ENCODE results near the gene CLRN2. TPM values are rescaled to one million over a fixed set of nuclear protein-coding genes. Genes with fewer than 3 reads are reported as not detected.

The CLRN2 gene
- total and polyA plus RNA-seq, 2 of the 4 experiments (the other 2 are of a cell fraction), result not detected

- BruUV-seq (replicated peaks), result no TSS peak
- no peak overlapping the region for H3K56ac ChIP-seq (ENCODE audit: extremely low read depth, insufficient read depth, low read length)
- H2BK5ac ChIP-seq (ENCODE audit: low read depth, low read length, poor library complexity, severe bottlenecking), result no peak overlapping the region
- H3K4me1 ChIP-seq (ENCODE audit: control insufficient read depth, insufficient read depth, low read length), result no peaks in the 10 kb centered on the region
- WGBS, 2 experiments (ENCODE audit: extremely low coverage in 2 of 2, insufficient read length in 1 of 2), result 80% methylated on average over 1 of the region's 3 CpGs; no CpG with 5 or more reads in 1 of the 2 experiments
- H2AFZ ChIP-seq (replicated peaks; ENCODE audit: low read length, poor library complexity), result no peak overlapping the region
- TF ChIP-seq USF2 (IDR thresholded peaks at IDR 0.05; ENCODE audit: low read depth, low read length) (no peak), RAD21 (IDR thresholded peaks at IDR 0.05; ENCODE audit: low read length) (no peak), MAFK (IDR thresholded peaks at IDR 0.05; ENCODE audit: low read depth, low read length) (no peak), ELK1 (IDR thresholded peaks at IDR 0.05; ENCODE audit: borderline replicate concordance, low read depth, low read length) (no peak), FOS (IDR thresholded peaks at IDR 0.05; ENCODE audit: low read depth, low read length) (no peak), MXI1 (IDR thresholded peaks at IDR 0.05; ENCODE audit: borderline replicate concordance, low read depth, low read length) (no peak)
- H3K9me1 ChIP-seq (ENCODE audit: insufficient read depth, low read length), result no peaks in the 10 kb centered on the region
- H2BK15ac ChIP-seq (ENCODE audit: low read depth, low read length), result no peak overlapping the region
- H4K5ac ChIP-seq (ENCODE audit: low read depth, low read length), result no peak overlapping the region
- intact Hi-C loops (cut with micrococcal nuclease) (no loop called here), dilution Hi-C loops (cut with HindIII; ENCODE audit: low sequenced_read_pairs, unreplicated experiment) (no loop called here), in situ Hi-C loops (cut with MboI; ENCODE audit: low sequenced_read_pairs) (no loop called here)
- no peak overlapping the region for H2BK120ac ChIP-seq (ENCODE audit: low read depth, low read length)
- H3K36me3 ChIP-seq (ENCODE audit: control insufficient read depth, insufficient read depth, low read length), result no peaks in the 10 kb centered on the region
- H3K18ac ChIP-seq (ENCODE audit: low read depth, low read length), result no peak overlapping the region
- ChIA-PET POLR2A (ENCODE audit: unreplicated experiment) (no interaction called here), CTCF (no interaction called here)
- no peaks in the 10 kb centered on the region for H3K79me1 ChIP-seq (ENCODE audit: low read depth in 1 of 2, low read length in 2 of 2)
- no peak overlapping the region for H3K14ac ChIP-seq (replicated peaks; ENCODE audit: low read depth, low read length)
- H3K4me3 ChIP-seq (ENCODE audit: insufficient read depth, low read depth, low read length), result no peak overlapping the region
- no peak overlapping the region for H2BK20ac ChIP-seq (ENCODE audit: low read depth, low read length)
- peaks cover 3% of the 10 kb centered on the region; the same call in 1 of the 2 replicates for H3K27me3 ChIP-seq (ENCODE audit: control insufficient read depth, insufficient read depth, low read length)
- H4K8ac ChIP-seq (ENCODE audit: low read depth in 2 of 2, low read length in 2 of 2), result no peak overlapping the region
- H3K23ac ChIP-seq (ENCODE audit: low read depth, low read length), result no peak overlapping the region
- H3K9ac ChIP-seq (ENCODE audit: low read depth, low read length), result no peak overlapping the region
- ATAC-seq (ENCODE audit: low read depth) (no peak), DNase-seq (no peak)
- no peak overlapping the region for H2AK5ac ChIP-seq (ENCODE audit: low read depth, low read length)
- no peak overlapping the region for H3K27ac ChIP-seq (ENCODE audit: insufficient read depth, low read length)
- no peak overlapping the region for H3K4me2 ChIP-seq (ENCODE audit: low read depth, low read length)
- H4K91ac ChIP-seq (ENCODE audit: insufficient read depth, low read depth, low read length), result no peak overlapping the region
- H2AK9ac ChIP-seq (replicated peaks; ENCODE audit: low read depth, low read length, poor library complexity), result no peak overlapping the region
- H3K9me3 ChIP-seq (ENCODE audit: control insufficient read depth, insufficient read depth, low read length), result no peaks in the 10 kb centered on the region
- no peak overlapping the region for H3K4ac ChIP-seq (ENCODE audit: low read depth, low read length)
- no peaks in the 10 kb centered on the region for H4K20me1 ChIP-seq (ENCODE audit: insufficient read depth, low read length)
Measured at GRCh38 chr4:17565846-17566245, 50.9 kb downstream of the CLRN2 start.
